GM12878 (cell line): Measurements from ENCODE around the gene MORN4. TPM values are rescaled to one million over a fixed set of nuclear protein-coding genes. Genes with fewer than 3 reads are reported as not detected.

Experiments
- BCL11A ChIP-seq: IDR thresholded peaks from 2 replicates; pipeline ENCODE4 v1.6.1; 2011; ENCODE audit warnings: low read depth, low read length
- BMI1 ChIP-seq: fragments of 450-650 bp; IDR thresholded peaks from 2 replicates; pipeline ENCODE4 v1.6.1; 2016; ENCODE audit warnings: mild to moderate bottlenecking, moderate library complexity, borderline replicate concordance
- EED ChIP-seq: sonication (generic); IDR thresholded peaks from 2 replicates; pipeline ENCODE4 v1.6.1; 2016; ENCODE audit warnings: antibody characterized with exemption, low read depth
- HCFC1 ChIP-seq: fragments of 150-350 bp; IDR thresholded peaks from 2 replicates; pipeline ENCODE4 v1.6.1; 2014; ENCODE audit warnings: low read length
- HDAC6 ChIP-seq: fragments of 200-600 bp; sonication (generic); IDR thresholded peaks from one replicate; pipeline ENCODE4 v1.8.0; 2017; ENCODE audit warnings: antibody characterized with exemption; ENCODE audit not compliant: unreplicated experiment
- JUNB ChIP-seq: IDR thresholded peaks from 2 replicates; pipeline ENCODE4 v1.6.1; 2016; ENCODE audit warnings: antibody characterized with exemption, mild to moderate bottlenecking
- NBN ChIP-seq: fragments of 450-650 bp; IDR thresholded peaks from 2 replicates; pipeline ENCODE4 v1.6.1; 2016
- NR2C2 ChIP-seq: IDR thresholded peaks from 2 replicates; pipeline ENCODE4 v1.6.1; 2011; ENCODE audit warnings: borderline replicate concordance, low read depth; ENCODE audit not compliant: control insufficient read depth, insufficient read length
- NR2F1 ChIP-seq: fragments of 450-650 bp; conservative IDR thresholded peaks from 2 replicates; pipeline ENCODE4 v1.6.1; 2017; ENCODE audit warnings: mild to moderate bottlenecking
- PAX5 ChIP-seq: IDR thresholded peaks from 2 replicates; pipeline ENCODE4 v1.6.1; 2011; ENCODE audit warnings: low read depth, low read length, borderline replicate concordance
- PML ChIP-seq: IDR thresholded peaks from 2 replicates; pipeline ENCODE4 v1.6.1; 2012; ENCODE audit warnings: low read length, inconsistent platforms
- SPI1 ChIP-seq: IDR thresholded peaks from 2 replicates; pipeline ENCODE4 v1.6.1; 2011; ENCODE audit warnings: low read depth, mild to moderate bottlenecking, low read length, moderate library complexity, borderline replicate concordance; ENCODE audit not compliant: insufficient read depth
- TCF3 ChIP-seq: IDR thresholded peaks from 2 replicates; pipeline ENCODE4 v1.6.1; 2012; ENCODE audit warnings: low read depth, mild to moderate bottlenecking, low read length, borderline replicate concordance; ENCODE audit not compliant: insufficient read depth
- YY1 ChIP-seq: IDR thresholded peaks from 2 replicates; pipeline ENCODE4 v1.6.1; 2011; ENCODE audit warnings: low read depth, mild to moderate bottlenecking, low read length
- ZNF207 ChIP-seq: fragments of 450-650 bp; IDR thresholded peaks from 2 replicates; pipeline ENCODE4 v1.6.1; 2014; ENCODE audit warnings: antibody characterized with exemption, mild to moderate bottlenecking, borderline replicate concordance
- polyA plus RNA-seq, 11 experiments: library from polyadenylated mRNA; depleted of rRNA in 4 of 11; unstranded in 6 of 11; stranded (reverse) in 5 of 11; fragments of >200 nt; fragmentation: Nextera tagmentation in 4 of 11; fragmentation: Illumina TruSeq in 1 of 11; extraction: Ambion mirVana in 4 of 11; extraction: Trizol in 1 of 11; gene quantifications; 1 replicate in 1 of 11; 2 replicates in 10 of 11; pipeline versions ENCODE4 v1.2.1 to v1.2.3, GENCODE V29; 2011 to 2016; ENCODE audit warnings: inconsistent platforms in 2 of 11, missing spikeins in 2 of 11, low read depth in 1 of 11
- total RNA-seq, 4 experiments: library from RNA; depleted of rRNA in 3 of 4; stranded (reverse); fragments of >200 nt in 3 of 4; fragmentation: Illumina TruSeq in 1 of 4; extraction: Trizol in 1 of 4; gene quantifications; 2 replicates each; pipeline versions ENCODE4 v1.2.1 to v1.2.3, GENCODE V29; 2013 to 2021
- TF ChIP-seq, protein P1 (sequence below): fragments of 450-650 bp; formaldehyde crosslinking; IDR thresholded peaks from 2 replicates; pipeline ENCODE4 v1.5.0; 2022; ENCODE audit warnings: mild to moderate bottlenecking, missing genetic modification characterization
- TF ChIP-seq, protein P2 (sequence below): IDR thresholded peaks from 2 replicates; pipeline ENCODE4 v1.6.1; 2011; ENCODE audit warnings: borderline replicate concordance, low read depth, mild to moderate bottlenecking, moderate library complexity, low read length; ENCODE audit not compliant: insufficient read depth, poor library complexity, severe bottlenecking
- TF ChIP-seq, protein P3 (sequence below): fragments of 450-650 bp; IDR thresholded peaks from 2 replicates; pipeline ENCODE4 v1.6.1; 2017; ENCODE audit warnings: antibody characterized with exemption, mild to moderate bottlenecking, moderate library complexity
- TF ChIP-seq, protein P4 (sequence below): fragments of 450-650 bp; IDR thresholded peaks from 2 replicates; pipeline ENCODE4 v1.6.1; 2017; ENCODE audit warnings: mild to moderate bottlenecking, moderate library complexity

MORN4 gene
- total and polyA plus RNA-seq, 10 of the 15 experiments (the other 5 are each of a cell fraction or from before 2014, with no cell fraction given), result 1.3 to 5.5 (median 2.6) TPM

DNA sequence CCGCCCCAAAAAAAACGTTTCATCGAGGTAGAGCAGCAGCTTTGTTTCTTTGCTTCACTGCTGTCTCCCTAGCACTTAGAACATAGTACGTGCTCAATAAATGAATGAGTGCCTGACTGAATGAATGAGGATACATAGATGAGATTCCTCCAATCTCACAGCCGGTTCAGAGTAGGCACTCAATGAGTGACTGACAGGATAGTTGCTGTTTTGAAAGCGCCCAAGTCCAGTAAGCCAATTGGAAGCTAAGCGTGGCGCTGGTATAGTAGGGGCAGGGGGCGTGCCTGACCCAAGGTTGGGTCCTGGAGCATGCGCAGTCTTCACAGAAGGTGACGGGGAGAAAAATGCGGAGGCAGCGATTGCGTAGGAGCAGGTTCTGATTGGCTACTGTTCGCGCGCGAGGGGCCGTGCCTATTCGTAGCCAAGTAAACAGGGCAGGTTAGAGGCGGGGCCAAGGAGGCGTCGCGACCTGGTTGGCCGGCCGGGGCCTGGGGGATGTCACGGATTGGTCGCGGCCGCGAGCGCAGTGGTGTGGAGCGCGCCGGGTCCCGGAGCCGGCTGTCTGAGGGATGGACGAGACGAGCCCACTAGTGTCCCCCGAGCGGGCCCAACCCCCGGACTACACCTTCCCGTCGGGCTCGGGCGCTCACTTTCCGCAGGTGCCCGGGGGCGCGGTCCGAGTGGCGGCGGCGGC lies 7.0 kb upstream of the MORN4 start, which contains the start of gene PI4K2A (continued):
- no peak for TF ChIP-seq NBN
- no peak for TF ChIP-seq JUNB
- TF ChIP-seq, protein P1, sequence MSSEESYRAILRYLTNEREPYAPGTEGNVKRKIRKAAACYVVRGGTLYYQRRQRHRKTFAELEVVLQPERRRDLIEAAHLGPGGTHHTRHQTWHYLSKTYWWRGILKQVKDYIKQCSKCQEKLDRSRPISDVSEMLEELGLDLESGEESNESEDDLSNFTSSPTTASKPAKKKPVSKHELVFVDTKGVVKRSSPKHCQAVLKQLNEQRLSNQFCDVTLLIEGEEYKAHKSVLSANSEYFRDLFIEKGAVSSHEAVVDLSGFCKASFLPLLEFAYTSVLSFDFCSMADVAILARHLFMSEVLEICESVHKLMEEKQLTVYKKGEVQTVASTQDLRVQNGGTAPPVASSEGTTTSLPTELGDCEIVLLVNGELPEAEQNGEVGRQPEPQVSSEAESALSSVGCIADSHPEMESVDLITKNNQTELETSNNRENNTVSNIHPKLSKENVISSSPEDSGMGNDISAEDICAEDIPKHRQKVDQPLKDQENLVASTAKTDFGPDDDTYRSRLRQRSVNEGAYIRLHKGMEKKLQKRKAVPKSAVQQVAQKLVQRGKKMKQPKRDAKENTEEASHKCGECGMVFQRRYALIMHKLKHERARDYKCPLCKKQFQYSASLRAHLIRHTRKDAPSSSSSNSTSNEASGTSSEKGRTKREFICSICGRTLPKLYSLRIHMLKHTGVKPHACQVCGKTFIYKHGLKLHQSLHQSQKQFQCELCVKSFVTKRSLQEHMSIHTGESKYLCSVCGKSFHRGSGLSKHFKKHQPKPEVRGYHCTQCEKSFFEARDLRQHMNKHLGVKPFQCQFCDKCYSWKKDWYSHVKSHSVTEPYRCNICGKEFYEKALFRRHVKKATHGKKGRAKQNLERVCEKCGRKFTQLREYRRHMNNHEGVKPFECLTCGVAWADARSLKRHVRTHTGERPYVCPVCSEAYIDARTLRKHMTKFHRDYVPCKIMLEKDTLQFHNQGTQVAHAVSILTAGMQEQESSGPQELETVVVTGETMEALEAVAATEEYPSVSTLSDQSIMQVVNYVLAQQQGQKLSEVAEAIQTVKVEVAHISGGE (CRISPR knock-in tag), result no peak
- peak; percentile 40; the same call in 1 of the 2 replicates for TF ChIP-seq NR2F1
- TF ChIP-seq BMI1, result no peak
- TF ChIP-seq TCF3, result peak; percentile 33; the same call in 1 of the 2 replicates
- TF ChIP-seq, protein P2, sequence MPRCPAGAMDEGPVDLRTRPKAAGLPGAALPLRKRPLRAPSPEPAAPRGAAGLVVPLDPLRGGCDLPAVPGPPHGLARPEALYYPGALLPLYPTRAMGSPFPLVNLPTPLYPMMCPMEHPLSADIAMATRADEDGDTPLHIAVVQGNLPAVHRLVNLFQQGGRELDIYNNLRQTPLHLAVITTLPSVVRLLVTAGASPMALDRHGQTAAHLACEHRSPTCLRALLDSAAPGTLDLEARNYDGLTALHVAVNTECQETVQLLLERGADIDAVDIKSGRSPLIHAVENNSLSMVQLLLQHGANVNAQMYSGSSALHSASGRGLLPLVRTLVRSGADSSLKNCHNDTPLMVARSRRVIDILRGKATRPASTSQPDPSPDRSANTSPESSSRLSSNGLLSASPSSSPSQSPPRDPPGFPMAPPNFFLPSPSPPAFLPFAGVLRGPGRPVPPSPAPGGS, result no peak
- TF ChIP-seq BCL11A, result no peak
- peak; percentile 57; the same call in 1 of the 2 replicates for TF ChIP-seq PAX5
- no peak for TF ChIP-seq HCFC1
- TF ChIP-seq NR2C2, result no peak
- no peak for TF ChIP-seq SPI1
- no peak for TF ChIP-seq HDAC6
- TF ChIP-seq EED, result no peak
- TF ChIP-seq, protein P3, sequence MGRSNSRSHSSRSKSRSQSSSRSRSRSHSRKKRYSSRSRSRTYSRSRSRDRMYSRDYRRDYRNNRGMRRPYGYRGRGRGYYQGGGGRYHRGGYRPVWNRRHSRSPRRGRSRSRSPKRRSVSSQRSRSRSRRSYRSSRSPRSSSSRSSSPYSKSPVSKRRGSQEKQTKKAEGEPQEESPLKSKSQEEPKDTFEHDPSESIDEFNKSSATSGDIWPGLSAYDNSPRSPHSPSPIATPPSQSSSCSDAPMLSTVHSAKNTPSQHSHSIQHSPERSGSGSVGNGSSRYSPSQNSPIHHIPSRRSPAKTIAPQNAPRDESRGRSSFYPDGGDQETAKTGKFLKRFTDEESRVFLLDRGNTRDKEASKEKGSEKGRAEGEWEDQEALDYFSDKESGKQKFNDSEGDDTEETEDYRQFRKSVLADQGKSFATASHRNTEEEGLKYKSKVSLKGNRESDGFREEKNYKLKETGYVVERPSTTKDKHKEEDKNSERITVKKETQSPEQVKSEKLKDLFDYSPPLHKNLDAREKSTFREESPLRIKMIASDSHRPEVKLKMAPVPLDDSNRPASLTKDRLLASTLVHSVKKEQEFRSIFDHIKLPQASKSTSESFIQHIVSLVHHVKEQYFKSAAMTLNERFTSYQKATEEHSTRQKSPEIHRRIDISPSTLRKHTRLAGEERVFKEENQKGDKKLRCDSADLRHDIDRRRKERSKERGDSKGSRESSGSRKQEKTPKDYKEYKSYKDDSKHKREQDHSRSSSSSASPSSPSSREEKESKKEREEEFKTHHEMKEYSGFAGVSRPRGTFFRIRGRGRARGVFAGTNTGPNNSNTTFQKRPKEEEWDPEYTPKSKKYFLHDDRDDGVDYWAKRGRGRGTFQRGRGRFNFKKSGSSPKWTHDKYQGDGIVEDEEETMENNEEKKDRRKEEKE, result no peak
- TF ChIP-seq, protein P4, sequence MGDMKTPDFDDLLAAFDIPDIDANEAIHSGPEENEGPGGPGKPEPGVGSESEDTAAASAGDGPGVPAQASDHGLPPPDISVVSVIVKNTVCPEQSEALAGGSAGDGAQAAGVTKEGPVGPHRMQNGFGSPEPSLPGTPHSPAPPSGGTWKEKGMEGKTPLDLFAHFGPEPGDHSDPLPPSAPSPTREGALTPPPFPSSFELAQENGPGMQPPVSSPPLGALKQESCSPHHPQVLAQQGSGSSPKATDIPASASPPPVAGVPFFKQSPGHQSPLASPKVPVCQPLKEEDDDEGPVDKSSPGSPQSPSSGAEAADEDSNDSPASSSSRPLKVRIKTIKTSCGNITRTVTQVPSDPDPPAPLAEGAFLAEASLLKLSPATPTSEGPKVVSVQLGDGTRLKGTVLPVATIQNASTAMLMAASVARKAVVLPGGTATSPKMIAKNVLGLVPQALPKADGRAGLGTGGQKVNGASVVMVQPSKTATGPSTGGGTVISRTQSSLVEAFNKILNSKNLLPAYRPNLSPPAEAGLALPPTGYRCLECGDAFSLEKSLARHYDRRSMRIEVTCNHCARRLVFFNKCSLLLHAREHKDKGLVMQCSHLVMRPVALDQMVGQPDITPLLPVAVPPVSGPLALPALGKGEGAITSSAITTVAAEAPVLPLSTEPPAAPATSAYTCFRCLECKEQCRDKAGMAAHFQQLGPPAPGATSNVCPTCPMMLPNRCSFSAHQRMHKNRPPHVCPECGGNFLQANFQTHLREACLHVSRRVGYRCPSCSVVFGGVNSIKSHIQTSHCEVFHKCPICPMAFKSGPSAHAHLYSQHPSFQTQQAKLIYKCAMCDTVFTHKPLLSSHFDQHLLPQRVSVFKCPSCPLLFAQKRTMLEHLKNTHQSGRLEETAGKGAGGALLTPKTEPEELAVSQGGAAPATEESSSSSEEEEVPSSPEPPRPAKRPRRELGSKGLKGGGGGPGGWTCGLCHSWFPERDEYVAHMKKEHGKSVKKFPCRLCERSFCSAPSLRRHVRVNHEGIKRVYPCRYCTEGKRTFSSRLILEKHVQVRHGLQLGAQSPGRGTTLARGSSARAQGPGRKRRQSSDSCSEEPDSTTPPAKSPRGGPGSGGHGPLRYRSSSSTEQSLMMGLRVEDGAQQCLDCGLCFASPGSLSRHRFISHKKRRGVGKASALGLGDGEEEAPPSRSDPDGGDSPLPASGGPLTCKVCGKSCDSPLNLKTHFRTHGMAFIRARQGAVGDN, result no peak
- TF ChIP-seq PML, result no peak
- TF ChIP-seq YY1, result no peak
- TF ChIP-seq ZNF207, result no peak
